ENCODE data around the gene PLAU. TPM values are rescaled to one million over a fixed set of nuclear protein-coding genes. Genes with fewer than 3 reads are reported as not detected.

The PLAU gene
- total RNA-seq = 10 to 100 TPM in 3 of 4 donors, 1 to 10 TPM in 1; 7.3 to 75.2 (median 31.9) TPM

DNA sequence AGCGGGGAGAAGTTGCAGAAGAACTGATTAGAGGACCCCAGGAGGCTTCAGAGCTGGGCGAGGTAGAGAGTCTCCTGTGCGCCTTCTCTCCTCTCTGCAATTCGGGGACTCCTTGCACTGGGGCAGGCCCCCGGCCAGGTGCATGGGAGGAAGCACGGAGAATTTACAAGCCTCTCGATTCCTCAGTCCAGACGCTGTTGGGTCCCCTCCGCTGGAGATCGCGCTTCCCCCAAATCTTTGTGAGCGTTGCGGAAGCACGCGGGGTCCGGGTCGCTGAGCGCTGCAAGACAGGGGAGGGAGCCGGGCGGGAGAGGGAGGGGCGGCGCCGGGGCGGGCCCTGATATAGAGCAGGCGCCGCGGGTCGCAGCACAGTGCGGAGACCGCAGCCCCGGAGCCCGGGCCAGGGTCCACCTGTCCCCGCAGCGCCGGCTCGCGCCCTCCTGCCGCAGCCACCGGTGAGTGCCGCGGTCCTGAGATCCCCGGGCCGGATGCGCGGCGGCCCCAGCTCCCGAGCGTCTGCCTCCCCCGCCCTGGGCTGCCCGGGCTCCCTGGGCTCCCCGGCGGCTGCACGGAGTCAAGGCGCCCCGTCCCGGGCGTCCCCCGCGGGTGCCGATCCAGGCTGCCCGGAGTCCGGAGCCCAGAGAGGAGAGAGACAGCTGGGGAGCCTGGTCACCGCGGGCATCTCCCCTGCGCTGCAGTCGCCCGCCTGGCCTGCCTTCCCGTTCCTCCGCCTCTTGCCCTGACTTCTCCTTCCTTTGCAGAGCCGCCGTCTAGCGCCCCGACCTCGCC, at the start of gene PLAU:
TSS of gene PLAU (plus strand) at position 369 of the 789 bp plus-strand sequence. CDS start 424 bp downstream, outside the sequence.
- no peak for DNase-seq (ENCODE audit: low spot score)
- ATAC-seq (ENCODE audit: low FRiP score) = peak; percentile 24
- TF ChIP-seq, protein P1, sequence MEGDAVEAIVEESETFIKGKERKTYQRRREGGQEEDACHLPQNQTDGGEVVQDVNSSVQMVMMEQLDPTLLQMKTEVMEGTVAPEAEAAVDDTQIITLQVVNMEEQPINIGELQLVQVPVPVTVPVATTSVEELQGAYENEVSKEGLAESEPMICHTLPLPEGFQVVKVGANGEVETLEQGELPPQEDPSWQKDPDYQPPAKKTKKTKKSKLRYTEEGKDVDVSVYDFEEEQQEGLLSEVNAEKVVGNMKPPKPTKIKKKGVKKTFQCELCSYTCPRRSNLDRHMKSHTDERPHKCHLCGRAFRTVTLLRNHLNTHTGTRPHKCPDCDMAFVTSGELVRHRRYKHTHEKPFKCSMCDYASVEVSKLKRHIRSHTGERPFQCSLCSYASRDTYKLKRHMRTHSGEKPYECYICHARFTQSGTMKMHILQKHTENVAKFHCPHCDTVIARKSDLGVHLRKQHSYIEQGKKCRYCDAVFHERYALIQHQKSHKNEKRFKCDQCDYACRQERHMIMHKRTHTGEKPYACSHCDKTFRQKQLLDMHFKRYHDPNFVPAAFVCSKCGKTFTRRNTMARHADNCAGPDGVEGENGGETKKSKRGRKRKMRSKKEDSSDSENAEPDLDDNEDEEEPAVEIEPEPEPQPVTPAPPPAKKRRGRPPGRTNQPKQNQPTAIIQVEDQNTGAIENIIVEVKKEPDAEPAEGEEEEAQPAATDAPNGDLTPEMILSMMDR (IDR thresholded peaks at IDR 0.05) = no peak

DNA sequence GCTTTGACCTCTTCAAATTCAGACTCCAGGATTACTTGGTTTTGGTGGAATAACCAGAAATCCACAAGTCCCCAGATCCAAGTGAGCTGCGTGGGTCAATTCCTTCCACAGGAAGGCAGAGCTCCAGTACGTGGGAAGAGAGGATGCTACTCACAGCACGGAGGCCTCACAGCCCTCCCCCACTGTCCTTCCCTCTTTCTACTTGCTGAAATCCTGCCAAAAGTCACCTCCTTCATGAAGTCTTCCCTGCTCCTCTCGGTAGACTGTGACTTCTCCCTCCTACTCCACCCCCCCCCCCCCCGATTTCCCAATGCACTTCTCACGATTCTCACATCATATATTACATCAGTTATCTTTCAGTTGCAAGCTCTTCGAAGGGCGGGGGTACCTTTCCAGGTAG, 48.9 kb upstream of the PLAU start:
- TF ChIP-seq, protein P1 (IDR thresholded peaks at IDR 0.05) = no peak
- ATAC-seq (ENCODE audit: low FRiP score) (no peak), DNase-seq (ENCODE audit: low spot score) (no peak)

DNA sequence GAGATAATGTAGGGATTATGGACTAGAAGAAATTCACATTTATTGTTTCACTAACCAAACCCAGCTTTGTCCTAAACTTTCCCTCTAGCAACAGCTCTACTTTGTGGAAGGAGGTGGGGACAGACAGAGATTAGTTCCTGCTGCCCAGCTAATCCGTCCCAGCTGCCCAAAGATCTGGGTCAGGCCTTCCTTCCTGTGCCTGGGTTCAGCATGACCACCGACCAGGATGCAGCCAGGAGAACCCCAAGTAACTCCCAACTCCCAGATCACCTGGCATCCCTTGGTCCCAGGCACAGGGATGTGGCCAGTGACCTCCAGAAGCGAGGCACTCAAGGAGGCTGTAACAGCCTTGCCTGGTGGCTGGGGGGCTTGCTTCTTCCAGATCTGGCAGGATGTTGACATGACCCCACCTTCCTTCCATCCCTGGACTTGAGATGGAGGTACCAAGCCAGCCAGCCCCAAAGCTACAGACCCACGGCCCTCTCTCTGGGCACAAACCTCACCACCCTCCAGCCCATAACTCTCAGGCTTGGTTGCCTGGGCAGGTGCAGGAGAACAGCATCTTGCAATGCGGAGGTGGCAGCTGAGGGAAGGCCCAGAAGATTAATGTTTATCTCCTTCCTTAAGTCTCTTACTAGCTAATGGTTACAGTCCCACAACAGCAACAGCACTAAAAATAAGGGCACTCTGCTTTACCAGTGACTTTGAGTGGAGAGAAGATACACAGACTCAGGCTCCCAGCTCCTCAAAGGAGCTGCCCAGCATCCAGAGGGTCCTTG, 47.7 kb upstream of the PLAU start:
- DNase-seq (ENCODE audit: low spot score) (no peak), ATAC-seq (ENCODE audit: low FRiP score) (no peak)
- TF ChIP-seq, protein P1 (IDR thresholded peaks at IDR 0.05) = no peak

DNA sequence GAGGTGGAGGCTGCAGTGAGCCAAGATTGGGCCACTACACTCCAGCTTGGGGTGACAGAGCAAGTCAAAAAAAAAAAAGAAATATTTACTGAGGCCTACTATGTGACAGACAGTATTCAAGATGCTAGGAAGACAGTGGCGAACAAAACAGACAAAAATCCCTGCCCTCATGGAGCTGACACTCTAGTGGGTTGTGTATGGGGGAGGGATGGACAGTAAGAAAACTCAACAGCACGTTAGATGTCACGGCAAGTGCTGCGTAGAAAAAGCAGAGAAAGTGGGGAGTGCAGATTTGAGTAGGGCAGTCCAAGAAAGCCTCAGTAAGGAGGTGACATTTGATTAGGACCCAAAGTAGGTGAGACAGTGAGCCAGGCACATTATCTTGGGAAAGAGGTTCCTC, 46.7 kb upstream of the PLAU start:
- DNase-seq (ENCODE audit: low spot score) = no peak
- no peak for ATAC-seq (ENCODE audit: low FRiP score)
- TF ChIP-seq, protein P1 (IDR thresholded peaks at IDR 0.05) = no peak

GRCh38 chr10:73865107-73865458, 45.8 kb upstream of the PLAU start:
- TF ChIP-seq, protein P1 (IDR thresholded peaks at IDR 0.05) = no peak
- ATAC-seq (ENCODE audit: low FRiP score) (no peak), DNase-seq (ENCODE audit: low spot score) (no peak)

- DNase-seq (ENCODE audit: low spot score) = no peak
- ATAC-seq (ENCODE audit: low FRiP score) = no peak
- TF ChIP-seq, protein P1 (IDR thresholded peaks at IDR 0.05) = no peak
These were observed 45.2 kb upstream of the PLAU start for GRCh38 chr10:73865459-73866442.

Data from omental fat pad (tissue), 4 donors.